ENCODE measurements around the gene CUL2. TPM values are rescaled to one million over a fixed set of nuclear protein-coding genes. Genes with fewer than 3 reads are reported as not detected.

The CUL2 gene
- total RNA-seq, 1 experiment from 2014 or later = 36.1 TPM

GRCh38 chr10:35059481-35059880, 30.7 kb downstream of the CUL2 start:
- ChIA-PET CTCF (no interaction called here), RAD21 (ENCODE audit: low non-redundant PET in 1 of 2, low total read pairs in 2 of 2, uncharacterized antibody in 2 of 2, unreplicated experiment in 2 of 2) (no interaction called here), POLR2A (no interaction called here)
- Histone ChIP-seq H3K4me2 (ENCODE audit: low read length) (no peak overlapping the region), H3K27ac (ENCODE audit: low read depth, low read length) (no peak overlapping the region), H3K9ac (ENCODE audit: low read length) (no peak overlapping the region), H4K20me1 (ENCODE audit: insufficient read depth) (no peaks in the 10 kb centered on the region), H3K9me2 (ENCODE audit: insufficient read depth) (no peaks in the 10 kb centered on the region), H3K9me3 (ENCODE audit: control insufficient read depth in 1 of 2, insufficient read depth in 1 of 2, low read depth in 1 of 2, low read length in 2 of 2) (no peaks in the 10 kb centered on the region), H3K4me3 (replicated peaks in 1 of 2; ENCODE audit: low read depth in 1 of 2, low read length in 2 of 2) (no peak overlapping the region), H3K36me3 (ENCODE audit: control insufficient read depth in 1 of 2, insufficient read depth in 2 of 2, low read length in 2 of 2) (0 out of 4 replicates have a peak, but pooled peaks cover 4 to 5% of the 10 kb centered on the region in 2 experiments), H3K27me3 (ENCODE audit: insufficient read depth, low read length) (no peaks in the 10 kb centered on the region), H2AFZ (ENCODE audit: low read depth, low read length, poor library complexity, severe bottlenecking) (no peak overlapping the region), H3K79me2 (ENCODE audit: insufficient read depth, low read length) (no peaks in the 10 kb centered on the region; the same call in 1 of the 2 replicates), H3K4me1 (ENCODE audit: control insufficient read depth in 1 of 2, insufficient read depth in 2 of 2, low read length in 2 of 2) (peaks cover 0 to 5% of the 10 kb centered on the region in 2 experiments; a peak in 1 of 4 replicates)
- TF ChIP-seq, protein P1, sequence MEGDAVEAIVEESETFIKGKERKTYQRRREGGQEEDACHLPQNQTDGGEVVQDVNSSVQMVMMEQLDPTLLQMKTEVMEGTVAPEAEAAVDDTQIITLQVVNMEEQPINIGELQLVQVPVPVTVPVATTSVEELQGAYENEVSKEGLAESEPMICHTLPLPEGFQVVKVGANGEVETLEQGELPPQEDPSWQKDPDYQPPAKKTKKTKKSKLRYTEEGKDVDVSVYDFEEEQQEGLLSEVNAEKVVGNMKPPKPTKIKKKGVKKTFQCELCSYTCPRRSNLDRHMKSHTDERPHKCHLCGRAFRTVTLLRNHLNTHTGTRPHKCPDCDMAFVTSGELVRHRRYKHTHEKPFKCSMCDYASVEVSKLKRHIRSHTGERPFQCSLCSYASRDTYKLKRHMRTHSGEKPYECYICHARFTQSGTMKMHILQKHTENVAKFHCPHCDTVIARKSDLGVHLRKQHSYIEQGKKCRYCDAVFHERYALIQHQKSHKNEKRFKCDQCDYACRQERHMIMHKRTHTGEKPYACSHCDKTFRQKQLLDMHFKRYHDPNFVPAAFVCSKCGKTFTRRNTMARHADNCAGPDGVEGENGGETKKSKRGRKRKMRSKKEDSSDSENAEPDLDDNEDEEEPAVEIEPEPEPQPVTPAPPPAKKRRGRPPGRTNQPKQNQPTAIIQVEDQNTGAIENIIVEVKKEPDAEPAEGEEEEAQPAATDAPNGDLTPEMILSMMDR (IDR thresholded peaks at IDR 0.05 in 2 of 3, conservative IDR thresholded peaks at IDR 0.05 in 1 of 3; ENCODE audit: borderline replicate concordance in 1 of 3, insufficient read depth in 1 of 3, low read depth in 2 of 3, low read length in 2 of 3) = no peak
- TF ChIP-seq FOSL1 (IDR thresholded peaks at IDR 0.05; ENCODE audit: low read depth) (no peak), SP1 (IDR thresholded peaks at IDR 0.05; ENCODE audit: low read depth) (no peak), POLR2AphosphoS5 (IDR thresholded peaks at IDR 0.05; ENCODE audit: low read depth, low read length) (no peak), ELF1 (IDR thresholded peaks at IDR 0.05; ENCODE audit: borderline replicate concordance, low read depth) (no peak), JUND (IDR thresholded peaks at IDR 0.05) (no peak), ZFX (IDR thresholded peaks at IDR 0.05) (no peak), YY1 (IDR thresholded peaks at IDR 0.05; ENCODE audit: extremely low read depth, insufficient replicate concordance, low read depth, low read length) (no peak)
- BruUV-seq (replicated peaks) = no TSS peak
- intact Hi-C loops (cut with micrococcal nuclease) = no loop called here
- DNase-seq (ENCODE audit: low read depth, low spot score) (no peak), ATAC-seq (no peak)

GRCh38 chr10:35058686-35059085, 31.5 kb downstream of the CUL2 start:
- ChIA-PET POLR2A (no interaction called here), CTCF (no interaction called here), RAD21 (ENCODE audit: low non-redundant PET in 1 of 2, low total read pairs in 2 of 2, uncharacterized antibody in 2 of 2, unreplicated experiment in 2 of 2) (no interaction called here)
- Histone ChIP-seq H3K4me2 (ENCODE audit: low read length) (no peak overlapping the region), H3K4me1 (ENCODE audit: control insufficient read depth in 1 of 2, insufficient read depth in 2 of 2, low read length in 2 of 2) (peaks cover 0 to 5% of the 10 kb centered on the region in 2 experiments; a peak in 1 of 4 replicates), H3K4me3 (replicated peaks in 1 of 2; ENCODE audit: low read depth in 1 of 2, low read length in 2 of 2) (no peak overlapping the region), H3K27me3 (ENCODE audit: insufficient read depth, low read length) (no peaks in the 10 kb centered on the region), H2AFZ (ENCODE audit: low read depth, low read length, poor library complexity, severe bottlenecking) (no peak overlapping the region), H3K9me3 (ENCODE audit: control insufficient read depth in 1 of 2, insufficient read depth in 1 of 2, low read depth in 1 of 2, low read length in 2 of 2) (no peaks in the 10 kb centered on the region), H3K27ac (ENCODE audit: low read depth, low read length) (no peak overlapping the region), H3K79me2 (ENCODE audit: insufficient read depth, low read length) (no peaks in the 10 kb centered on the region; the same call in 1 of the 2 replicates), H3K36me3 (ENCODE audit: control insufficient read depth in 1 of 2, insufficient read depth in 2 of 2, low read length in 2 of 2) (0 out of 4 replicates have a peak, but pooled peaks cover 4 to 5% of the 10 kb centered on the region in 2 experiments), H3K9me2 (ENCODE audit: insufficient read depth) (no peaks in the 10 kb centered on the region), H3K9ac (ENCODE audit: low read length) (no peak overlapping the region), H4K20me1 (ENCODE audit: insufficient read depth) (no peaks in the 10 kb centered on the region)
- intact Hi-C loops (cut with micrococcal nuclease) = no loop called here
- DNase-seq (ENCODE audit: low read depth, low spot score) (no peak), ATAC-seq (no peak)
- TF ChIP-seq EZH2 (IDR thresholded peaks at IDR 0.05) (no peak), EGR1 (IDR thresholded peaks at IDR 0.05; ENCODE audit: low read depth) (no peak), ZNF274 (IDR thresholded peaks at IDR 0.05; ENCODE audit: low read depth, low read length) (no peak), RAD21 (IDR thresholded peaks at IDR 0.05; ENCODE audit: low read depth) (no peak), TCF7L2 (IDR thresholded peaks at IDR 0.05; ENCODE audit: borderline replicate concordance, extremely low read depth, insufficient read depth, insufficient read length) (no peak), EZH2phosphoT487 (IDR thresholded peaks at IDR 0.05; ENCODE audit: borderline replicate concordance) (no peak), CBX3 (IDR thresholded peaks at IDR 0.05; ENCODE audit: low read depth) (no peak), SP1 (IDR thresholded peaks at IDR 0.05; ENCODE audit: low read depth) (no peak)
- TF ChIP-seq, protein P1 (IDR thresholded peaks at IDR 0.05 in 2 of 3, conservative IDR thresholded peaks at IDR 0.05 in 1 of 3; ENCODE audit: borderline replicate concordance in 1 of 3, insufficient read depth in 1 of 3, low read depth in 2 of 3, low read length in 2 of 3) = no peak
- BruUV-seq (replicated peaks) = no TSS peak

Data from HCT116 (cell line).